GM18873 (cell line): ENCODE data around the gene CPNE9.
A peak's percentile ranks its signal among the peaks of the same experiment; 100 is the strongest.

Experiments
- ATAC-seq: cut with Tn5 transposase; IDR thresholded peaks from one replicate; pipeline ENCODE4 v1.9.1; 2021; ENCODE audit warnings: mild to moderate bottlenecking, moderate library complexity, moderate number of reproducible peaks; ENCODE audit not compliant: unreplicated experiment, low FRiP score

Gene CPNE9

GRCh38 chr3:9713142-9713541 is 9.5 kb downstream of the CPNE9 start:
- ATAC-seq, result no peak

GRCh38 chr3:9715136-9715535 is 11.5 kb downstream of the CPNE9 start:
- ATAC-seq, result no peak

GRCh38 chr3:9715764-9716437 is 12.3 kb downstream of the CPNE9 start:
- no peak for ATAC-seq

- no peak for ATAC-seq
These were observed 13.3 kb downstream of the CPNE9 start for GRCh38 chr3:9716801-9717555.

GRCh38 chr3:9717563-9717962 is 13.9 kb downstream of the CPNE9 start:
- ATAC-seq, result no peak

GRCh38 chr3:9718118-9718517 is 14.5 kb downstream of the CPNE9 start:
- ATAC-seq, result no peak

GRCh38 chr3:9721015-9721699 is 17.5 kb downstream of the CPNE9 start:
- no peak for ATAC-seq

GRCh38 chr3:9721700-9722060 is 18.0 kb downstream of the CPNE9 start:
- no peak for ATAC-seq

- no peak for ATAC-seq
These were observed 22.3 kb downstream of the CPNE9 start for GRCh38 chr3:9725775-9726515.

- ATAC-seq, result no peak
These were observed 23.5 kb downstream of the CPNE9 start for GRCh38 chr3:9727041-9727595.

GRCh38 chr3:9727743-9728142 is 24.1 kb downstream of the CPNE9 start:
- ATAC-seq, result no peak

GRCh38 chr3:9729419-9729818 is 25.8 kb downstream of the CPNE9 start:
- no peak for ATAC-seq

- ATAC-seq, result peak; percentile 38
These were observed 27.1 kb downstream of the CPNE9 start for GRCh38 chr3:9730657-9731205.

GRCh38 chr3:9731206-9732079 is 27.8 kb downstream of the CPNE9 start, which contains the start of gene BRPF1:
Gene BRPF1, plus strand, starts transcription at chr3:9731735. Its CDS starts 2,406 bp downstream, at chr3:9734141.
- ATAC-seq, result peak; percentile 71

- ATAC-seq, result no peak
These were observed 28.6 kb downstream of the CPNE9 start for GRCh38 chr3:9732080-9732739.

GRCh38 chr3:9732740-9733115 is 29.1 kb downstream of the CPNE9 start:
- no peak for ATAC-seq

- ATAC-seq, result no peak
These were observed 33.2 kb downstream of the CPNE9 start for GRCh38 chr3:9736831-9737230.

GRCh38 chr3:9739181-9739580 is 35.5 kb downstream of the CPNE9 start:
- ATAC-seq, result no peak

GRCh38 chr3:9742560-9742959 is 38.9 kb downstream of the CPNE9 start:
- ATAC-seq, result no peak
